Fibroblast of mammary gland (primary cell): Measurements from ENCODE around the gene FREM1.

Experiments
- DNase-seq: peaks from one replicate; pipeline ENCODE4 v3.0.0-alpha.2; 2010; ENCODE audit warnings: low read depth
- H3K4me3 ChIP-seq: 2 replicates; pipeline ENCODE4 v1.5.1; 2011; ENCODE audit warnings: low read depth, mild to moderate bottlenecking, low read length, moderate library complexity; ENCODE audit not compliant: control insufficient read depth
- TF ChIP-seq, protein P1 (sequence below): conservative IDR thresholded peaks from 2 replicates; pipeline ENCODE4 v1.5.1; 2011; ENCODE audit warnings: low read depth, low read length, inconsistent platforms; ENCODE audit not compliant: control insufficient read depth, insufficient read depth

Gene FREM1

DNA sequence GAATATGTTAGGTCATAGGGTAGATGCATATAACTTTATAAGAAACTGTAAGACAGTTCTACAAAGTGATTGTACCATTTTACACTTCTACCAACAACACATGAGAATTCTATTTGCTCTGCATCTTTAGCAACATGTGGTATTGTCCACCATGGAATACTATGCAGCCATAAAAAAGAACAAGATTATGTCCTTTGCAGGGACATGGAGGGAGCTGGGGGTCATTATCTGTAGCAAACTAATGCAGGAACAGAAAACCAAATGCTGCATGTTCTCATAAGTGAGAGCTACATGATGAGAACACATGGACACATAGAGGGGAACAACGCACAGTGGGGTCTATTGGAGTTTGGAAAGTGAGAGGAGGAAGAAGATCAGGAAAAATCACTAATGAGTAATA, 165.5 kb downstream of the FREM1 start:
- TF ChIP-seq, protein P1, sequence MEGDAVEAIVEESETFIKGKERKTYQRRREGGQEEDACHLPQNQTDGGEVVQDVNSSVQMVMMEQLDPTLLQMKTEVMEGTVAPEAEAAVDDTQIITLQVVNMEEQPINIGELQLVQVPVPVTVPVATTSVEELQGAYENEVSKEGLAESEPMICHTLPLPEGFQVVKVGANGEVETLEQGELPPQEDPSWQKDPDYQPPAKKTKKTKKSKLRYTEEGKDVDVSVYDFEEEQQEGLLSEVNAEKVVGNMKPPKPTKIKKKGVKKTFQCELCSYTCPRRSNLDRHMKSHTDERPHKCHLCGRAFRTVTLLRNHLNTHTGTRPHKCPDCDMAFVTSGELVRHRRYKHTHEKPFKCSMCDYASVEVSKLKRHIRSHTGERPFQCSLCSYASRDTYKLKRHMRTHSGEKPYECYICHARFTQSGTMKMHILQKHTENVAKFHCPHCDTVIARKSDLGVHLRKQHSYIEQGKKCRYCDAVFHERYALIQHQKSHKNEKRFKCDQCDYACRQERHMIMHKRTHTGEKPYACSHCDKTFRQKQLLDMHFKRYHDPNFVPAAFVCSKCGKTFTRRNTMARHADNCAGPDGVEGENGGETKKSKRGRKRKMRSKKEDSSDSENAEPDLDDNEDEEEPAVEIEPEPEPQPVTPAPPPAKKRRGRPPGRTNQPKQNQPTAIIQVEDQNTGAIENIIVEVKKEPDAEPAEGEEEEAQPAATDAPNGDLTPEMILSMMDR, result no peak
- no peak overlapping the region for H3K4me3 ChIP-seq
- no peak for DNase-seq

DNA sequence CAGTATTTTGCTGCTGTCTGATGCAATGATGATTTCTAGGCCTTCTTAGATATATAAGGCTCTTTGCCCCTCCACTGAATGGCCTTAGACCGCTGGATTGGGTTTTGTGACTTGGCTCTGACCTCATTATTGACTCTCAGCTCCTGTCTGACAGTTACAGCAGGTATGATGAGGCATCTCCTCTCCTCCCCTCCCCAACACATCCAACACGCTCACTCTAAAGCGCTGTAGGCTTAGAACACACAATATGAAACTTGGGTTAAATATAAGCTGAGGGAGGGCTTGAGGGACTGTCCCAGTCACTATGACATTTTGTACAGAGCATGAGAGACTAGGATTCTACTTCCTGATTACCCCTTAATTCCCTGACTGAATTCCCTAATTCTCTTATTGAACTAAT, 168.9 kb downstream of the FREM1 start:
- TF ChIP-seq, protein P1, result no peak
- DNase-seq, result no peak
- no peak overlapping the region for H3K4me3 ChIP-seq

DNA sequence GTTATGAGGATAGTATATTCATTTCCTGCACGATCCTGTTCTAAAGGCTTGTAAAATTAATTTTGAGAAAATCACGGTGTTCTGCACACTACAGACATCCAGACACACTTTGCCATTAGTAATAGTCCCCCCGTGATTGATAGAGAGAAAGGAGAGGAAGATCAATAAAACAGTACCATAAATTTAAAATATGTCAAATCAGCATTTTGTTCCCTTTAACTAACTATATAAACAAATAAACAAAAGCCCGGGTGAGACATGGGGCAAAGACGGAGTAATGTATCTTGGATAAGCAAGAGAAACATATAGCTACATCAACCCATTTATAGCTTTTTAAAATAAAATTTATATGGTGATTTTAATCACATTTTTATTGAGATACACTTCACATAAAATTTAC, 177.1 kb downstream of the FREM1 start:
- TF ChIP-seq, protein P1, result no peak
- no peak overlapping the region for H3K4me3 ChIP-seq
- no peak for DNase-seq

DNA sequence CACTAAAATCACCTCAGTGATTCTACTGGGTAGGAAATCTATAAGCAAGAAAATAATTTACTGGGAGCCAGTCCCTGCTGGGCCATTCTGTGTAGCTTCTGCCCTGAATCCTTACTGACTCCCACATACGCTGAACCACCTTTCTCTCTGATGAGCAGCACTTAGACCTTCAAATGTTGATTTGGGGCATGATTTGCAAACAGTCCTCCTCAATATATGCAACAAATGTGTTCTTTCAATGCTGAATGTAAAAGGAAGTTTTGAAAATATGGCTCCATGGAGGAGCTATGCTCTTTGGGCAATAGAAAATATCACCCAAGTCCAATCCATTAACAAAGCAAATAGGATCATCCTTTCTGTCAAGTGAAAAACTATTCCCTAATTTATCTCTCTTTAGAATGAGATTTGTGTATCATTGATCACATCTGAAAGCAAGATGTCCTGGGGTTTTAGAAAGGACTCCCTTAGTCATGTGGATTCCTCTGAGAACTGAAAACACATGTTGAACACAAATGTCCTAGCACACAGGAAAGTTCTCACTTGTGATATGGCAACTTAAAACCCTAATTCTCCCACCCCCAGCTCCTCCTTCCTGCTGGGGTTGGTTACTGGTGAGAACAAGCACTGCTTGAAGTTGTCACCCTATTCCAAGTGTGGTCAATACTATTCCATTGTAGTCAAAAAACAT, 178.8 kb downstream of the FREM1 start:
- TF ChIP-seq, protein P1, result no peak
- peak; percentile 3 for DNase-seq
- no peak overlapping the region for H3K4me3 ChIP-seq

DNA sequence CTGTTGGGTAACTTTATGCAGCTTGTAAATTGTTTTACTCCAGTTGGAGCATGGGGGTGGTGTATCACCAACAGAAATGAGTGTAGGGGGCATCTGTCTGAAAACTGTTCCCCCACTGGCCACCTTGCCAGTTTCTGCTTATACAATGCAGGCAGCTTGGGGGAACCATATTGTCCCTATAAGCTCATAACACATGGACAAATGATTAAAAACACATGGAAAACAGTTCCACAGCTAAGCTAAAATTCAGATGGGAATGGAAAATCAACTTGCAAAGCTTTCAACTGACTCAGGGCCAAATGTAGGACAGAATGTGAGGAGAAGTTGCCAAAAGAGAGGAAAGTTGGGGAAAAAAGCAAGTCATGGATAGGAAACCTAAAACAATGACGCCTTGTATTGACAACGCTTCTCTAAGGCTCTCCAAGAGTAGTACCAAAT, 179.7 kb downstream of the FREM1 start:
- DNase-seq, result peak; percentile 28
- TF ChIP-seq, protein P1, result no peak
- no peak overlapping the region for H3K4me3 ChIP-seq

DNA sequence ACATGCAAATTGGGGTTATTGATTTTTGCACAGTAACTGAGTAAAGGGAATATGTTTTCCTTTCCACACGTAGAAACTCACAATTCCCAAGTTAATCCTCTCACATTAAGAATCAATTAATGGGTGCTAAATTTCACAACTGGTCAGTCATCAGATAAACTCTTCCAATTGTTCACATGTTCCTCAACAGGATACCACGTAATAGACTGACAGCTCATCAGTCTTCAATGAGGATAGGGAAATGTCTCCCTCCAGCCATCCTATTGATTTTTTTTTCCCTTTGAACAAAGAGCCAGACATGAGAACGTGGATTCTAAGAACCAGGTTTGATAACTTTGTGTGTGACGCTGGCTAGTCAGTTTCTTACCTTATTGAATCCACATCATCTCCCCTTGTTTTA, 186.9 kb downstream of the FREM1 start:
- no peak overlapping the region for H3K4me3 ChIP-seq
- TF ChIP-seq, protein P1, result no peak
- no peak for DNase-seq
